Suprapubic skin (tissue), 4 donors: Measurements from ENCODE around the gene AMACR. TPM values are rescaled to one million over a fixed set of nuclear protein-coding genes. Genes with fewer than 3 reads are reported as not detected.

ENCODE experiments used
- DNase-seq, 2 donors: peaks; one replicate each; pipeline ENCODE4 v3.0.0-alpha.2; 2019; ENCODE audit warnings: low spot score in 2 of 2
- H3K27ac ChIP-seq: fragments of 200-600 bp; sonication (generic); one replicate; pipeline ENCODE4 v1.5.1; 2019
- H3K27me3 ChIP-seq: fragments of 200-600 bp; sonication (generic); one replicate; pipeline ENCODE4 v1.5.1; 2019
- H3K36me3 ChIP-seq: fragments of 200-600 bp; sonication (generic); one replicate; pipeline ENCODE4 v1.5.1; 2019
- H3K4me1 ChIP-seq: fragments of 200-600 bp; sonication (generic); one replicate; pipeline ENCODE4 v1.5.1; 2019
- H3K4me3 ChIP-seq: fragments of 200-600 bp; sonication (generic); one replicate; pipeline ENCODE4 v1.5.1; 2019; ENCODE audit warnings: mild to moderate bottlenecking
- H3K9me3 ChIP-seq: fragments of 200-600 bp; sonication (generic); one replicate; pipeline ENCODE4 v1.5.1; 2019
- EP300 ChIP-seq: sonication (generic); formaldehyde crosslinking; IDR thresholded peaks from one replicate; pipeline ENCODE4 v1.6.1; 2017; ENCODE audit warnings: antibody characterized with exemption
- POLR2A ChIP-seq, 2 donors: fragments of 450-650 bp; IDR thresholded peaks; one replicate each; pipeline ENCODE4 v1.6.1; 2017; ENCODE audit warnings: antibody characterized with exemption in 2 of 2, mild to moderate bottlenecking in 2 of 2, moderate library complexity in 2 of 2
- POLR2AphosphoS5 ChIP-seq, 3 donors: sonication (generic); formaldehyde crosslinking; IDR thresholded peaks; one replicate each; pipeline ENCODE4 v1.6.1; 2017; ENCODE audit warnings: antibody characterized with exemption in 3 of 3
- WGBS: methylation state at CpG from one replicate; pipeline ENCODE4 v1.1.5; 2018; 5-methylcytosine and 5-hydroxymethylcytosine counted together
- total RNA-seq, 4 donors: library from RNA; depleted of rRNA; stranded (reverse); fragments of >200 nt; gene quantifications; one replicate each; pipeline ENCODE4 v1.1.0, GENCODE V29; 2016
- TF ChIP-seq, protein P1 (sequence below), 2 donors: fragments of 200-600 bp in 1 of 2; fragments of 450-650 bp in 1 of 2; sonication (generic) in 1 of 2; IDR thresholded peaks; one replicate each; pipeline ENCODE4 v1.5.1; 2016 to 2019; ENCODE audit warnings: antibody characterized with exemption in 2 of 2, mild to moderate bottlenecking in 1 of 2, moderate library complexity in 1 of 2

Gene AMACR
- total RNA-seq, 4 donors from 2014 or later: 9.1 to 14.3 (median 11.5) TPM

DNA sequence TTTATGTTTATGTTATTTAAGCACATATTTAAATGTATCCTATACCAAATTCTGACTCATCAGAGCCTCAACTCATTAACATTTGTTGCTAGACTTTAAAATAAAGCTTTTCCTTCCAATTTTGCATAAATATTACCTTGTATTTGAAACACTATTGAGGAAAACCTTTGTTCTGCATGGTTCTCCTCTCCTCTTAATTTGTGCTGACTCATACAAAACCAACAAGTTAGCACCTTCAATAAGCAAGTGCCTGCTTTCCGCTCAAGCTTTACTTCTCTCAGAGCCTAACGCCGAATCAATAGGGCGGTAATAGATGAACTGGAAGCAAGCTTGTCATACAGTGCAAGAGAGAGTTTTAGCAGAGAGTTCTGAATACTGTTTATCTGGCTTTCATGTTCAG lies 7.9 kb downstream of the AMACR start:
- Histone ChIP-seq H3K27ac (no peak overlapping the region), H3K4me3 (no peak overlapping the region), H3K9me3 (no peaks in the 10 kb centered on the region), H3K27me3 (no peaks in the 10 kb centered on the region), H3K36me3 (peaks cover 23% of the 10 kb centered on the region), H3K4me1 (peaks cover 4% of the 10 kb centered on the region)
- no peak for DNase-seq
- 94% methylated on average over 4 of the region's 4 CpGs for WGBS
- TF ChIP-seq POLR2AphosphoS5 (IDR thresholded peaks at IDR 0.05) (no peak), EP300 (no peak), POLR2A (IDR thresholded peaks at IDR 0.05) (no peak)
- TF ChIP-seq, protein P1, sequence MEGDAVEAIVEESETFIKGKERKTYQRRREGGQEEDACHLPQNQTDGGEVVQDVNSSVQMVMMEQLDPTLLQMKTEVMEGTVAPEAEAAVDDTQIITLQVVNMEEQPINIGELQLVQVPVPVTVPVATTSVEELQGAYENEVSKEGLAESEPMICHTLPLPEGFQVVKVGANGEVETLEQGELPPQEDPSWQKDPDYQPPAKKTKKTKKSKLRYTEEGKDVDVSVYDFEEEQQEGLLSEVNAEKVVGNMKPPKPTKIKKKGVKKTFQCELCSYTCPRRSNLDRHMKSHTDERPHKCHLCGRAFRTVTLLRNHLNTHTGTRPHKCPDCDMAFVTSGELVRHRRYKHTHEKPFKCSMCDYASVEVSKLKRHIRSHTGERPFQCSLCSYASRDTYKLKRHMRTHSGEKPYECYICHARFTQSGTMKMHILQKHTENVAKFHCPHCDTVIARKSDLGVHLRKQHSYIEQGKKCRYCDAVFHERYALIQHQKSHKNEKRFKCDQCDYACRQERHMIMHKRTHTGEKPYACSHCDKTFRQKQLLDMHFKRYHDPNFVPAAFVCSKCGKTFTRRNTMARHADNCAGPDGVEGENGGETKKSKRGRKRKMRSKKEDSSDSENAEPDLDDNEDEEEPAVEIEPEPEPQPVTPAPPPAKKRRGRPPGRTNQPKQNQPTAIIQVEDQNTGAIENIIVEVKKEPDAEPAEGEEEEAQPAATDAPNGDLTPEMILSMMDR (IDR thresholded peaks at IDR 0.05): no peak

DNA sequence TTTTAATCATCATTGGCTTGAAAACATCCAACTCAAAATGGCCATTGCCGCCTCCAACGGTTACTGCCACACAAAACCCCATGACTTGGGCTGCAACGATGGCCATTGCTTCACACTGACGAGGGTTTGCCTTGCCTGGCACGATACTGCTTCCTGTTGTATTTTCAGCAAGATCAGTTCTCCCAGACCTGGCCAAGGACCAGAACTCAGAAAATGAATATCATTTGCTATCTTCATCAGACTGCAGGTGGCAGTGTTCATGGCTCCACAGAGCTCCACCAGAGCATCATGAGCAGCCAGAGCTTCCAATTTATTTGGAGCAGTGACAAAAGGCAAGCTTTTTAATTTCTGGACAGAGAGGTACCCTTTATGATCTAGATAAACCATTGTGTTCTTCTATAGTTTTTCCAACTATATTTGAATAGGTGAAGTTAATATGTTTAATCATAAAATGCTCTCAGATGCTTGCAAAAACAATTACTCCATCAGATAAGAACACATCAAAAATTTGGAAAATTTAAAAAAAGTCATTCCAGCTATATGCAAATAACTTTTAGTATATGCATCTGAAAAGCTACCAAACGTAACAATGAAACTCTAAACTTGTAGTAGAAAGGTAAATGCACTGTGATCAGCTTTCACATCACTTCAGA lies 10.4 kb downstream of the AMACR start:
- peak; percentile 81 to 83 for DNase-seq
- Histone ChIP-seq H3K4me1 (peaks cover 4% of the 10 kb centered on the region), H3K36me3 (peaks cover 31% of the 10 kb centered on the region), H3K27ac (no peak overlapping the region), H3K4me3 (no peak overlapping the region), H3K27me3 (no peaks in the 10 kb centered on the region), H3K9me3 (no peaks in the 10 kb centered on the region)
- WGBS: 27% methylated on average over 6 of the region's 6 CpGs
- TF ChIP-seq, protein P1 (IDR thresholded peaks at IDR 0.05): peak; percentile 25 to 67
- TF ChIP-seq POLR2A (IDR thresholded peaks at IDR 0.05): no peak
- TF ChIP-seq POLR2AphosphoS5 (IDR thresholded peaks at IDR 0.05): peak in 1 of 3 donors; percentile 29

DNA sequence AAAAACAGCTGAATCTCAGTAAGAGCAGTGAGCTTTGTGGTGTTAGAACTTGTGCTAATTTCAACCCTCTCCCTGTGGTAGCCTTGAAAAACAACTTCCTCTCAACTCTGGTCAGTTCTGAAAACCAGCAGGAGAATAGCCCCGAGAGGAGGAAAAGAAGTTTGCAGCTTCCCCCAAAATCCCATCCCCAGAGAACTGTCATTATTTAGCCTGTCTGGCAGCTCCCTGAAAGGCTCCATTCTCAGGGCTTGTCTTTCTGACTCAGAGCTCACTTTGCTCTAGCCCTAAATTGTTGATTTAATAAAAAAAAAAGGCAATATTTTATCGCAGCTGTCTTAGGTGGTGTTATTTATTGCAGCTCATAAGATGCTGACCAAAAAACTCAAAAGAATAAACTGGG lies 12.0 kb downstream of the AMACR start:
- 73% methylated on average over 2 of the region's 2 CpGs for WGBS
- Histone ChIP-seq H3K27me3 (no peaks in the 10 kb centered on the region), H3K9me3 (no peaks in the 10 kb centered on the region), H3K4me3 (no peak overlapping the region), H3K4me1 (peaks cover 4% of the 10 kb centered on the region), H3K27ac (no peak overlapping the region), H3K36me3 (peaks cover 28% of the 10 kb centered on the region)
- DNase-seq: no peak
- TF ChIP-seq, protein P1 (IDR thresholded peaks at IDR 0.05): no peak
- TF ChIP-seq EP300 (no peak), POLR2AphosphoS5 (IDR thresholded peaks at IDR 0.05) (no peak), POLR2A (IDR thresholded peaks at IDR 0.05) (no peak)

DNA sequence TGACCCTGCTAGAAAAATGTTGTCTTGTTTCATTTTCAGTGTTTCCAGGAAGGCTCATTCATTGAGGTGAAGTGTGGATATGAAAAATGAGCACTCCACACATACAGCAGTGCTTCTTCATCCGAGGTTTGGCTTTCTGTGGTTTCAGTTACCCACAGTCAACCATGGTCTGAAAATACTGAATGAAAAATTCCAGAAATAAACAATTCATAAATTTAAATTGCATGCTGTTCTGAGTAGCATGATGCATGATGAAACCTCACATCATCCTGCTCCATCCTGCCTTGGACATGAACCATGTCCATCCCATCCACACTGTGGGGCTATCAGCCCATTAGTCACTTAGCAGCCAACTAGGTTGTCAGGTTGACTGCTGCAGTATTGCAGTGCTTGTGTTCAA lies 13.0 kb downstream of the AMACR start:
- Histone ChIP-seq H3K27ac (no peak overlapping the region), H3K9me3 (no peaks in the 10 kb centered on the region), H3K27me3 (no peaks in the 10 kb centered on the region), H3K36me3 (peaks cover 27% of the 10 kb centered on the region), H3K4me1 (peaks cover 4% of the 10 kb centered on the region), H3K4me3 (no peak overlapping the region)
- 61% methylated on average over 1 of the region's 1 CpG for WGBS
- DNase-seq: no peak
- no peak for TF ChIP-seq EP300
- TF ChIP-seq, protein P1 (IDR thresholded peaks at IDR 0.05): no peak
- TF ChIP-seq POLR2A (IDR thresholded peaks at IDR 0.05): no peak
- TF ChIP-seq POLR2AphosphoS5 (IDR thresholded peaks at IDR 0.05): no peak

DNA sequence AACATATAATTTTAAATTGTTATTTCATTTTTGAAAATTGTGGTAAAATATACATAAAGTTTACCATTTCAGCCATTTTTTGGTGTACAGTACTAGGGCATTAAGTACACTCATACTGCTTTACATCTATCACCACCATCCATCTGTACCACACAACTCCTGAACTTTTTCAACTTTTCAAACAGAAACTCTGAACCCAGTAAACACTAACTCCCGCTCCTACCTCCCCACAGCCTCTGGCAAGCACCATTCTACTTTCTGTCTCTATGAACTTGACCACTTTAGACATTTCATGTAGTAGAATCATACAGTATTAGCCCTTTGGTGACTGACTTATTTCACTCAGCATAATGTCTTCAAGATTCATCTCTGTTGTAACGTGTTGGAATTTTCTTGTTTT lies 15.0 kb downstream of the AMACR start:
- Histone ChIP-seq H3K4me3 (no peak overlapping the region), H3K27ac (no peak overlapping the region), H3K27me3 (no peaks in the 10 kb centered on the region), H3K9me3 (no peaks in the 10 kb centered on the region), H3K36me3 (peaks cover 35% of the 10 kb centered on the region), H3K4me1 (peaks cover 4% of the 10 kb centered on the region)
- no peak for DNase-seq
- TF ChIP-seq POLR2A (IDR thresholded peaks at IDR 0.05) (no peak), POLR2AphosphoS5 (IDR thresholded peaks at IDR 0.05) (no peak), EP300 (no peak)
- TF ChIP-seq, protein P1 (IDR thresholded peaks at IDR 0.05): no peak
- WGBS: 91% methylated on average over 2 of the region's 2 CpGs
